Stimulated activated CD4-positive, alpha-beta T cell treated with anti-CD3 and anti-CD28 coated beads, Interleukin-4, amount 100 ng/mL, for 4 hours (primary cell): ENCODE data around the gene SPSB4.

ENCODE experiments used
- DNase-seq, 2 experiments: peaks; one replicate each; pipeline ENCODE4 v3.0.0-alpha.2; 2020

The SPSB4 gene

GRCh38 chr3:141122455-141123030 is 71.4 kb downstream of the SPSB4 start:
- no peak for DNase-seq

GRCh38 chr3:141123677-141124410 is 72.7 kb downstream of the SPSB4 start:
- DNase-seq, result no peak

GRCh38 chr3:141124715-141125114 is 73.6 kb downstream of the SPSB4 start:
- no peak for DNase-seq

GRCh38 chr3:141125351-141125750 is 74.2 kb downstream of the SPSB4 start:
- DNase-seq, result no peak

- DNase-seq, result no peak
Measured at GRCh38 chr3:141126661-141127343, 75.7 kb downstream of the SPSB4 start.

- no peak for DNase-seq
Measured at GRCh38 chr3:141127344-141128125, 76.4 kb downstream of the SPSB4 start.

GRCh38 chr3:141128126-141128777 is 77.1 kb downstream of the SPSB4 start:
- no peak for DNase-seq

- DNase-seq, result no peak
Measured at GRCh38 chr3:141129049-141129448, 77.9 kb downstream of the SPSB4 start.

GRCh38 chr3:141129541-141130011 is 78.4 kb downstream of the SPSB4 start:
- no peak for DNase-seq

GRCh38 chr3:141143517-141143916 is 92.4 kb downstream of the SPSB4 start:
- no peak for DNase-seq

- DNase-seq, result no peak
Measured at GRCh38 chr3:141146979-141147470, 95.9 kb downstream of the SPSB4 start.

GRCh38 chr3:141147657-141148056 is 96.5 kb downstream of the SPSB4 start:
- DNase-seq, result no peak

- DNase-seq, result no peak
Measured at GRCh38 chr3:141148169-141148568, 97.0 kb downstream of the SPSB4 start.

- no peak for DNase-seq
Measured at GRCh38 chr3:141148770-141149169, 97.6 kb downstream of the SPSB4 start.

GRCh38 chr3:141150081-141150830 is 99.1 kb downstream of the SPSB4 start:
- DNase-seq, result no peak

- no peak for DNase-seq
Measured at GRCh38 chr3:141150931-141151330, 99.8 kb downstream of the SPSB4 start.

GRCh38 chr3:141151439-141151838 is 100.3 kb downstream of the SPSB4 start:
- no peak for DNase-seq

GRCh38 chr3:141152130-141152529 is 101.0 kb downstream of the SPSB4 start:
- DNase-seq, result no peak

GRCh38 chr3:141152801-141153678 is 101.9 kb downstream of the SPSB4 start:
- DNase-seq, result no peak

- DNase-seq, result no peak
Measured at GRCh38 chr3:141153679-141153966, 102.5 kb downstream of the SPSB4 start.

- no peak for DNase-seq
Measured at GRCh38 chr3:141164852-141165251, 113.7 kb downstream of the SPSB4 start.
